AML-193 (cell line): ENCODE data around the gene CCND1.
A peak's percentile ranks its signal among the peaks of the same experiment; 100 is the strongest.

ENCODE experiments used
- DNase-seq, 2 experiments: peaks; one replicate each; lab custom pipeline; 2025; lab: John Stamatoyannopoulos, UW

CCND1 gene

GRCh38 chr11:69640995-69641581, at the start of gene CCND1:
TSS of gene CCND1 (plus strand) at chr11:69641156. CDS start at chr11:69641314, 158 bp downstream.
- no peak for DNase-seq

DNA sequence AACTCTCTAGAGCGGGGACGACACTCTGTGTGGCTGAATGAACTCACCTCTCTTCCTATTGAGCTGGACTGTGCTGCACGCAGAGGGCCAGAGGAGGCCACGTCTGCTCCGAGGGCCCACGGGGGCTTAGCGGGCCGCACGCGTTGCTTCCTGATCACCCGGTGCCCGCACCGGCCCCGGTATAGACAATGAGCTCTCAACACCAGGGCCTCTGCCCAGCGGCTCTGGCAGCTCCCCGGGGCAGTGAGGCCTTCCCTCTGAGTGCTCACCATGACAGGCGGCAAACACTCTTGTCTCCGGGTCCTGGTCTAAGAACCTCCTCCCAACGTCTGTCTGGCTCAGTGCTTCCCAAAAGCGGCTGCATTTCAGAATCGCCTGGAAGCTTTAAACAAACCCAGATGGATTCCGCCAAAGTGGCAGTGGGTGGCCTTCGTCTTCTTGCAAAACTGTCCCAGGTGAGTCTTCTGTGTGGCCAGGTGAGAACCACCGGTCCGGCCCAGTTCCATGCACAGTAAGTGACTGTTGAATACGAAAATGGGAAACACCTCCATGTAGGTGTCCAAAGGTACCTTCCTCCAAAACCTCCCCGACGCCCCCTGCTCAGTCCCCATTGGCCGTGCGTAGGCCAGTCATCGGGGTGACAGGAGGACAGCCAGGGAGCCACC, 47.8 kb upstream of the CCND1 start:
- DNase-seq: no peak

- DNase-seq: no peak
Measured at GRCh38 chr11:69593851-69594250, 47.1 kb upstream of the CCND1 start.

GRCh38 chr11:69594481-69594880, 46.5 kb upstream of the CCND1 start:
- no peak for DNase-seq

DNA sequence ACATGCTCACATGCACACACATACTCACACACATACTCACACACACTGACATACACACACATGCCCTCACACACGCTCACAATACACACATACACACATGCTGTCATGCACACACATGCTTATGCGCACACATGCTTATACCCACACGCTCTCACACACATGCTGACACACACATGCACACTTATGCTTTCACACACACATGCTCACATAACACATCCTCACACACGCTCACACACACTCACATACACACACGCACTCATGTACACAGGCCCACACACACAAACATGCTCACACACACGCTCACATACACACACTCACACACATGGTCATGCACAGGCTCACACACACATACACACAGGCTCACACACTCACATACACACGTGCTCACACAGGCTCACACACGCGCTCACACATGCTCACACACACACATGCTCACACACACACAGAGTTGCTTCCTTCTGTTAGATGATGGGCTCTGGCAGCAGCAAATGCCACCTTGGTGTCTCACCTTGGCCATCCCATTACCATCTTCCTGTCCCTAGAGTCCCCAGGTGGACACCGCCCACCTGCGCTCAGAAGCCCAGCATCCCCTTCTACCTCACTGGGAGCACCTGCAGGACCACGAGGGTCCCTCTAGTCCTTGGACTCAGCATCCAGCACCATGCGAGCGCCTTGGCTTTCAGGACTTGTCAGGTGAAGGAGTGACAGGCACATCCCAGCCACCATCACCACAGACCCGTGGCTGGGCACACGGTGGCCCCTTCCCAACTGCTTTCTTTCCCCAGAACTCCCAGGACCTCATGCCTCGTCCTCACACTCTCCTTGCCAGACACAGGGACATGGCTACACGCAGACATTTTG, 44.9 kb upstream of the CCND1 start:
- DNase-seq: no peak

DNA sequence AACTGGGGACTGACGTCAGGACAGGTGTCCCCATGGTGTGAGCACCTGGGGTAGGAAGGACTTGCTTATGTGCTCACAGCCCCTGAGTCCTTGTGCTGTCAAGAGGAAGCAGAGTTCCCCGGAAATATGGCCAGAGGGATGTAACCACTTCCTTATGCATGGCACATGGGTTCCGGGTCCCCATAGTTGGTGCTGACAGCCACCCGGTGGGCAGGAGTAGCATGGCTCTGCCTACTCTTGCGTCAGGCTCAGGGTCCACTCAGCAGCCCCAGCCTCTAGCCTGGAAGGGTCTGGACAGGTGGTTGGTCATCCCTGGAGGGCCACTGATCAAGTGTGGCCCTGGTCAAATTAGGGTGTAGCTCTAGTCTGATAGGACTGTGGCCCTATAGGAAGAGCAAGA, 42.8 kb upstream of the CCND1 start:
- DNase-seq: peak; percentile 21 to 30

DNA sequence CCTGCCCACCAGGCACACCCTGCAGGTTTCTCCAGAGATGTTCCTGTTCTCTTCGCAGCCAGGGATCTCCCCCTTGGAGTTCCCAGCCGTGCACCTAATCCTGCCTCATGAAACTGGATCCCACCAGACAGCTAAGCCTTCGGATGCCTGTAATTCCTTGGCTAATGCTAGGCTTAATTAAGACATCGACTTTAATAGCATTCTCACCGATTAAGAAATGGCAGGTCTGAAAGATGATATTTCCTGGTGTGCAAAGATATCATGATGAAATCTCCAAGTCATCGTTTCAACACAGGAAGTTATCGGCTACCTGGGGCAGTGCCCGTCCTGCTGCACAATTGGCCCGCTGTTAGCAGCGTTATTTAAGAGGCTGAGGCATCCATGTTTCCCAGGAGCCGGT, 41.5 kb upstream of the CCND1 start:
- no peak for DNase-seq

DNA sequence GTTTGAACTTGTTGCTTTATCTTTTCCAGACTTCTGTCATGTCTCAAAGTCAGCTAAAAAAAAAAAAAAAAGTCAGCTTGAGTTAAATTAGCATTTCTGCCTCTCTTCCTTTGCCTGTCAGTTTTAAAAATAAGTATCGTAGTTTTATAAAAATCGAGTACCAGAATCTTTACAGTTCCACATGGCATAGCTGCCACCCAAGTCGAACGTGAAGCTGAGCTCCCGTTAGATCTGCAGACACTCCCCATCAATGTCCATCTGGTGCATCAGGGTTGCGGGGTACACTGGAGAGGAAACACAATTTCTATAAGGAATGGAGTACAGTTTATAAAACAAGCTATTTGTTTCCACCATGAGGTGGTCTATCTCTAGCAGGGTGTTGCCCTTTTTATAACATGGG, 41.0 kb upstream of the CCND1 start:
- no peak for DNase-seq

DNA sequence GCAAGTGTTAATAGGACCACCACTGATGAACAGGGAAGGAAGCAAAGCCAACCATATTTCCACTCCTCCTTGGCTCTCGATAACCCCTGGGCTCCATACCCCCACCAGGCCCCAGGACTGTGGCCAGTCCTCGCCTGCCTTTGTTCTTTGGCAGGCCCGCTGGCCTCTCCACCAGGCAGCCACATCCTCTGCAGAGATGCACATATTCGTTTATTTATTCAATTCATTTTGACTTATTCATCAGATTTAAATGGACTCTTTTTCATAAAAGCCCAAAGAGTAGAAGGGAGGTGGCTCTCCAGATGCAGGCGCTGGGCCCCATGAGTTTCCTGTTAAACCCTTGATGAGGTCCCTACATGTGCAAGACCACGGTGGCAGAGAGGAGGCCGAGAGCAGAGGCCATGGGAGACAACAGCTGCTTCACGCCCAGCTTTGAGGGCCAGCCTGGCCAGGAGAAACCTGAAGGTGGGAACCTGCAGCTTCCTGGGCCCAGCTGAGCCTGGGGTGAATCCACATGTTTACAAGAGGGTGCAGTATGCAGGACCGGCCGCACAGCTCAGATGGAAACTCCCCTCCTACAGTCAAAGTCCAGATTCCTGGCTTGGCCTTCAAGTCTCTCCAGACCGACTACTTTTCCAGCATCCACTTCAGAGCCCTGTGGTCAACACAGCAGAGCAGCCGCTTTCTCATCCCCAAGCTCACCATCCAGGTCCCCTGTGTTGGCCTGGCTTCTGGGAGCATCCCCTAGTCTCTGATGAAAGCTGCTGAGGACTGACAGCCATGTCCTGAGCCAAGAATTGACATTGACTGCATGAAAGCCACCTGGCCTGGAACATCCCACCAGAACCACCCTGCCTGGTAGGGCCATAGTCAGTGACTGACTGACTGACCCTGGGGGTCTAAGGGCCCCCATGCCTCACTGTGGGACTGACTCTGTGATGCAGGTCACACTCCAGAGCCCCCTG, 39.7 kb upstream of the CCND1 start:
- no peak for DNase-seq

DNA sequence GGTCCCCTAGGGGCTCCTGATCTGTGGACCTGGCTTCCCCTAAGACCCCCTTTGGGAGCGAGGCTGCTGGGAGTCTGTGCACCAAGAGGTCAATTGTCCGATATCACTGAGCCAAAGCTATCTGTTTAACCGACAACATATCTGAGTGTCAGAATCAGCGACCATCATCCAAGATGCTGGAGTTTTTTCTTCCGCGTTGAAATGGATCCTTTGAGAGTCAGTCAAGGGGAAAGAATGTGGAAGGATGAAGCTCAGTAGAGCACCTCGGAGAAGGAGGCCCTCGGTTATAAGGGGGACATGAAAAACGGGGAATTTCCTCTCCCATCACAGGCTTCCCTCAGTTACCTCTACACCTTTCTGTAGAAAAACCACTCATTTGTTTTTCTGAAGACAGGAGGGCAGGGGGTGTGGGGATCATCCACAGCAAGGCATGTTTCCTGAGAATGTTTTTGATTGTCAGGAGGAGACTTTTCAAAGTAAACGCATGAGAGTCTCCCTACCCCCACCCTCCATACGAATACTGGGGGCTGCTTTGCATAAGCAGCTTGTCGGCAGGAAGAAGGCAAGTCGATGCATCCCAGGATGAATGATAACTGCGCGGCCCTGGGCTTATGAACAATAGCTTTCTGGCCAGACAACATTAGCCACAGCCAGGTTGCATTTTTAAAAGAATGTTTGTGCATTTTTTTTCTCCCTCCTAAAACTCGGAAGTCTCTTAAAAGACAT, 37.7 kb upstream of the CCND1 start:
- no peak for DNase-seq

- no peak for DNase-seq
Measured at GRCh38 chr11:69604055-69604454, 36.9 kb upstream of the CCND1 start.

- no peak for DNase-seq
Measured at GRCh38 chr11:69605737-69606526, 35.0 kb upstream of the CCND1 start.

DNA sequence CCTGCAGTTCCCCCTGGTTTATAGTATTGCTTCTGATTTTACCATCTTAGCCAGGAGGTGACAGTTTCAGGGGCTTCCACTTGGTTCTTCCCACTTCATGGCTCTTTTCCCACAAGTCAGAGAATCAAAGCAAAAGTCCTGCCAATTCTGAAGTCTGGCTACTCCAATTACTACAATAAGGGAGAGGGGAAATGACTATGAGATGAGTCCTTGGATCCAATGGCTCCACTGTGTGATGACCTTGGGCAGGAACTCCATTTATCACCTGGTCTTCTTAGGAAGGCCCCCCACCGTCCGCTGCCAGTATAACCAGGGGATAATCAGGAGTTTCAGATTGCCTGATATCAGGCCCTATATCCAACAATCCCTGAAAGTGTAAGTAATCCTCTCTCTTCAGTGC, 31.6 kb upstream of the CCND1 start:
- DNase-seq: no peak

DNA sequence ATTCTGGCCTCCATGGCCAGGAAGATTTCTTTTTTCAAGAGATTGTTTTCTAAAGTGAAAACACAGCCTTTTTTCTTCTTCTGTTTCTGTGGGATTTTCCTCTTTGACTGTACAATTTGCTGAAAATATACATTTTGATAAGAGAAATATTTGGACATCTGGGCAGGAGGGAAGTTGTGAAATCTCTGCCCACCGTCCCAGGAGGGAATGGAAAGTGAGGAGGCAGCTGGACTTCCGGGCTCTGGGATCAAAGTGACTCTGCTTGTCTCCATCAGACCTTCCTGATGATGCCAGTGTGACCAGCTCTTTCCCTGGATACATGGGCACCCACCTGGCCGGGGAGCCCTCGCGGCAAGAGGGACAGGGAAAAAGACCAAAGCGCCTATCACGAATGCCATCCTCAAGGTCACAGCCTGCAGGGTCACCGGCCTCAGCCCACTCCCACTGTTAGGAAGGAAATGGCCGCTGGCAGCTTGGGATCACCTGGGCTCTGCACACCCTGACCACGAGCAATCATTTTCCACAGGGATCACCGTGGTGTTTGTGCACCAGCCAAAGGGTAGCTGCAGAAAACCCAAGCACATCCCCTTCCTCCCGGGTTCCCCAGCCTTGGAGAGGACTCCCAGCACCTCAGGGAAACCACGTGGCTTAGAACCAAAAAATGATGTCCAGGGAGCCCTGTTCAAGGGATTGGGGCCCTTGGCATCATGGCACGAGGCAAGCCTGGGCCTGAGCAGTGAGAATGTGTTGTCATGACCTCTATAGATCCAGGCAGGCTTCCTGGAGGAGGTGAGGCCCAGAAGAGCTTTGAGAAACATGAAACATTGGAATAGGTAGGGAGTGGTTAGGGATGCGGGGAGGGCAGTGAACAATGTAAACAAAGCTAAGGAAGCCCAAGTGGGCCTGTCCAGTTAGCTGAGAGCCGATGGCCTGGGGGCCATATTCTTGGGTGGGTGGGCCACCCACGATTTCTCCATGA, 29.1 kb upstream of the CCND1 start:
- no peak for DNase-seq

DNA sequence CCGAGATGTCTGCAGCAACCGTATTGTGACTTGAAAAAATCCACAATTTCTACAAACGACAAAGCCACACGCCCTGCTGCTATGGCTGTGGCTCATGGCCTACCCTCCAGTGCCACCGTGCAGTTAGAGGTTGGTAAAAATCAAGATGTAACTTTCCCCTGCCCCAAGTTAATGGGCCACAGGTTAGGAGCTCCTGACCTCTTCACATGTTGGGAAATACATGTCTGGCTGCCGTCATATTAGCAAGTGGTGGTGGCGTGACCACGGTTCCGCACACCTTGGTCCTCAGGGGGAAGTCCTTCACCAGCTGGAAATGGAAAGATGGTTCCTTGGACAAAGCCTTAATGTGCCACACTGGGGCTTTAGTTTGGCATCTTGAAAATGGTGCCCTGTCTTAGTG, 27.4 kb upstream of the CCND1 start:
- DNase-seq: no peak

- DNase-seq: no peak
Measured at GRCh38 chr11:69614085-69614484, 26.9 kb upstream of the CCND1 start.

DNA sequence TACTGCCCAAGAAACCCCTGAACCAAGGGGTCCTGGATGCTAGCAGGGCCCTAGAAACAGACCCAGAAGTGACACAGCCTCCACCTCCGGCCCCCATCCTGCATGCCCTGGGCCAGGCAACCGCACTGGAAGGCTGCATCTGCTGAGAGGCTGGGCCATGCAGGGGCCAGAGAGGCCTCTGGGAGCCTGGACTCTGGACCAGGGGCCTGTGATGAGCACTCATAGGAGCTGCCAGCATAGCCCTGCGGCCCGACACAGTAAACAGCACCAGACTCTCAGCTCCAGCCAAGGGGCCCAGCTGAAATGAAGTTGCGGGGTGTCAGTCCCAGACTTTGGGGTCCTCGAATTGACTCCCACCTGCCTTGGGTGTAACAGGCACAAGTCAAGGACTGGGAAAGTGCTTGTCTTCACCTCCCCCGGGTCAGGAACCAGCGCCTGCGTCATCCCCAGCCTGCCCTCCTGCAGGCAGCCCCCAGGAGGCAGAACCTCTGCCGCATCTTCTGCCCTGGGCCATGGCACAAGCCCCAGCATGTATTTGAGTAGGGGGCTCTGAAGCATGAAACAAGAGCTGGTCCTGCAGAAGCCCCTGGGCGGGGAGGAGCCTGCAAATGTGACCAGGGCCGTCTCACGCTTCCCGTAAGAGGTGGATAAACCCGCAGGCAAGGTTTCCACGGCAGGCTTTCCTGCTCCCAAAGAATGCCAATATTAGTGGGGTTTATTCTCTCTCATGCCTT, 25.2 kb upstream of the CCND1 start:
- DNase-seq: no peak

DNA sequence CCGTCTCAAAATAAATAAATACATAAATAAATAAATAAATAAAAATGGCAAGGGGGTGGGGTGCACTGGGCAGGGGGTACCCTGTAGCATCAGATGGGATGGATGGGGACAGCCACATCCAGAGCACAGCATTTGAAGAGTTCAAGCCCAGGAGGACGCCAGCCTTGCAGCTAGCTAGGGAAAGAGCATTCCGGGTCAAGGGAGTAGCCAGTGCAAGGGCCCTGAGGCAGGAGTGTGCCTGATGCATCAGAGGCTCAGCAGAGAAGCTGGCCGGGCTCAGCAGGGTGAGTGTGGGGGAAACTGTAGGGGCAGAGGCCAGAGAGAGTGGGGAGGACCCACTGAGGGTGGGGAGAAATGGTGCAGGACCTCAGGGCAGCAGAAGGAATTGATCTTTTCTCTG, 23.7 kb upstream of the CCND1 start:
- DNase-seq: no peak

- DNase-seq: no peak
Measured at GRCh38 chr11:69617682-69618081, 23.3 kb upstream of the CCND1 start.
